Measurements from ENCODE around the gene ABCC3. TPM values are rescaled to one million over a fixed set of nuclear protein-coding genes. Genes with fewer than 3 reads are reported as not detected.

Gene ABCC3
- total RNA-seq, 1 experiment from 2014 or later, result 0.16 TPM

DNA sequence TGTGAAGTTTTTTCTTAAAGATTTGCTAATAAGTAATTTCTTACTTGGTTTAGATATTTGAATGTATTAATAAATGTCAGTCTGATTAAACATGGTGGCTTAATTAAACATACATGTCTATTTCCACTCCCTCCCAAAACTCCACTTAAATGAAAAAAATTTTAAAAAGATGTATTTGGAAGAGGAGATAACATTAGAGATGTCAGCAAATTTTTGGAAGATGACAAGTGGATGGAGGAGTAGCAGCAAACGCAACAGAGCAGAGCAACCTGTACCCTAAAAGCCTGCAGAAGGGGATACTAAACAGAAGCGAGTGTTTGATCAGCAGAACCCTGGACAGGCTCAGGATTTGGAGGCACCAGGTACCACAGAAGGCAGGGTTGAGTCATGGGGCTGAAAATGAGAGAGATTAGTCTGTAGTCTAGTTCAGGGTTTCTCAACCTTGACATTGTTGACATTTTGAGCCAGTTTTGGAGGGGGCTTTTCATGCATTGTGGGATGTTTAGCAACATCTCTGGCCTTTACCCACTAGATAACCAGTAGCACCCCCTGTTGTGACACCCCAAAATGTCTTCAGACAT lies 102.5 kb downstream of the ABCC3 start:
- Histone ChIP-seq H3K9me3 (replicated peaks) (no peaks in the 10 kb centered on the region), H3K27me3 (no peaks in the 10 kb centered on the region), H3K4me1 (no peaks in the 10 kb centered on the region), H3K27ac (no peak overlapping the region), H3K4me3 (no peak overlapping the region), H3K36me3 (peaks cover 55% of the 10 kb centered on the region)
- DNase-seq, result no peak

DNA sequence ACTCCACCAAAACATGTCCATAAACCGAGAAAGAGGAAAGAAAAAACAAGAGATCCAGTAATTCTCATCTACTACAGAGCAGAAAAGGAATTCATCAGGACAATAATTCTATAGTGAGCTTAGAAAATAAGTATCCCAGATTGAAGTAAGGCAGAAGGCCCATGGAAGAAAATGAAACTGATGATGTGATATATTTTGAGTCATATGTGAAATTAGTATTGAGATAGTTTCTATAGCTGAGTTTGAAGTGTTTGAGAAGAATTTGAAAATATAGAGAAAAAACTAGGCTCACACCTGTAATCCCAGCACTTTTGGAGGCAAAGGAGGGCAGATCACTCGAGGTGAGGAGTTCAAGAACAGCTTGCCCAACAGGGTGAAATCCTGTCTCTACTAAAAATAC lies 104.4 kb downstream of the ABCC3 start:
- no peaks in the 10 kb centered on the region for H3K4me1 ChIP-seq
- H3K27me3 ChIP-seq, result no peaks in the 10 kb centered on the region
- no peak for DNase-seq
- peaks cover 72% of the 10 kb centered on the region for H3K36me3 ChIP-seq
- H3K9me3 ChIP-seq (replicated peaks), result no peaks in the 10 kb centered on the region
- H3K27ac ChIP-seq, result no peak overlapping the region
- no peak overlapping the region for H3K4me3 ChIP-seq

Other genes starting within 250 kb of the ABCC3 start
- gene LRRC59, start 237.4 kb upstream of the ABCC3 start, total RNA-seq (2014; rRNA removed; shearing (Covaris generic)), result 89.4 and 89.5 TPM in 2 replicates
- gene ACSF2, start 208.7 kb upstream of the ABCC3 start, total RNA-seq (2014; rRNA removed; shearing (Covaris generic)), result 6.3 and 6.7 TPM in 2 replicates
- not detected in 2 replicates for gene CHAD, start 166.0 kb upstream of the ABCC3 start, total RNA-seq (2014; rRNA removed; shearing (Covaris generic))
- 14.8 and 17.3 TPM in 2 replicates for gene RSAD1, start 156.0 kb upstream of the ABCC3 start, total RNA-seq (2014; rRNA removed; shearing (Covaris generic))
- gene MYCBPAP, start 126.4 kb upstream of the ABCC3 start, total RNA-seq (2014; rRNA removed; shearing (Covaris generic)), result not detected in 2 replicates
- gene EPN3, start 102.1 kb upstream of the ABCC3 start, total RNA-seq (2014; rRNA removed; shearing (Covaris generic)), result not detected in 2 replicates
- 12.0 and 13.1 TPM in 2 replicates for gene SPATA20, start 87.7 kb upstream of the ABCC3 start, total RNA-seq (2014; rRNA removed; shearing (Covaris generic))
- 3.5 and 4.2 TPM in 2 replicates for gene CACNA1G, start 74.2 kb upstream of the ABCC3 start, total RNA-seq (2014; rRNA removed; shearing (Covaris generic))
- 42.3 and 48.1 TPM in 2 replicates for gene ANKRD40, start 73.0 kb downstream of the ABCC3 start, total RNA-seq (2014; rRNA removed; shearing (Covaris generic))
- 54.9 and 84.7 TPM in 2 replicates for gene LUC7L3, start 84.7 kb downstream of the ABCC3 start, total RNA-seq (2014; rRNA removed; shearing (Covaris generic))
- gene ANKRD40CL, start 132.6 kb downstream of the ABCC3 start, total RNA-seq (2014; rRNA removed; shearing (Covaris generic)), result not detected in 2 replicates
- gene WFIKKN2, start 200.7 kb downstream of the ABCC3 start, total RNA-seq (2014; rRNA removed; shearing (Covaris generic)), result 0.13 TPM in 1 of 2 replicates, not detected in the other
- 10.8 and 12.4 TPM in 2 replicates for gene TOB1, start 231.5 kb downstream of the ABCC3 start, total RNA-seq (2014; rRNA removed; shearing (Covaris generic))